HepG2 (cell line): Measurements from ENCODE around the gene RPLP2. TPM values are rescaled to one million over a fixed set of nuclear protein-coding genes. Genes with fewer than 3 reads are reported as not detected.
A peak's percentile ranks its signal among the peaks of the same experiment; 100 is the strongest.

ENCODE experiments used
- BCL6 ChIP-seq: IDR thresholded peaks from 2 replicates; pipeline ENCODE4 v1.6.1; 2016; ENCODE audit warnings: missing genetic modification reagents, missing compliant biosample characterization
- HIVEP1 ChIP-seq: sonication (generic); formaldehyde crosslinking; IDR thresholded peaks from 2 replicates; pipeline ENCODE4 v1.4.0; 2020; ENCODE audit warnings: mild to moderate bottlenecking, missing genetic modification reagents
- KDM2A ChIP-seq: sonication (generic); formaldehyde crosslinking; IDR thresholded peaks from 2 replicates; pipeline ENCODE4 v1.4.0; 2020; ENCODE audit warnings: low read depth, missing genetic modification reagents, borderline replicate concordance
- LRRFIP1 ChIP-seq: sonication (generic); formaldehyde crosslinking; conservative IDR thresholded peaks from 2 replicates; pipeline ENCODE4 v1.4.0; 2020; ENCODE audit warnings: missing genetic modification reagents
- MTF2 ChIP-seq: sonication (generic); formaldehyde crosslinking; IDR thresholded peaks from 2 replicates; pipeline ENCODE4 v1.5.0; 2020; ENCODE audit warnings: missing genetic modification reagents, borderline replicate concordance
- NFATC3 ChIP-seq: sonication (generic); formaldehyde crosslinking; IDR thresholded peaks from 2 replicates; pipeline ENCODE4 v1.5.1; 2020; ENCODE audit warnings: mild to moderate bottlenecking, missing genetic modification reagents
- POLR2AphosphoS5 ChIP-seq: IDR thresholded peaks from 2 replicates; pipeline ENCODE4 v1.6.1; 2012; ENCODE audit warnings: low read depth, low read length
- PRMT3 ChIP-seq: sonication (generic); formaldehyde crosslinking; IDR thresholded peaks from 2 replicates; pipeline ENCODE4 v1.8.1; 2022; ENCODE audit warnings: low read depth, mild to moderate bottlenecking, moderate library complexity, missing genetic modification reagents, borderline replicate concordance
- RXRA ChIP-seq: sonication (generic); formaldehyde crosslinking; IDR thresholded peaks from 2 replicates; pipeline ENCODE4 v1.5.1; 2020; ENCODE audit warnings: missing genetic modification reagents
- SYNCRIP ChIP-seq: fragments of 200-400 bp; formaldehyde crosslinking; IDR thresholded peaks from 2 replicates; pipeline ENCODE4 v1.6.1; 2018; ENCODE audit warnings: mild to moderate bottlenecking, low read depth, low read length; ENCODE audit not compliant: insufficient read depth
- TBX2 ChIP-seq: sonication (generic); formaldehyde crosslinking; IDR thresholded peaks from 2 replicates; pipeline ENCODE4 v1.5.0; 2020; ENCODE audit warnings: missing genetic modification reagents, mild to moderate bottlenecking, borderline replicate concordance
- TIGD3 ChIP-seq: sonication (generic); formaldehyde crosslinking; IDR thresholded peaks from 2 replicates; pipeline ENCODE4 v1.5.1; 2020; ENCODE audit warnings: mild to moderate bottlenecking, missing genetic modification reagents, borderline replicate concordance
- ZBTB1 ChIP-seq: sonication (generic); formaldehyde crosslinking; IDR thresholded peaks from 2 replicates; pipeline ENCODE4 v1.4.0; 2020; ENCODE audit warnings: missing genetic modification reagents, borderline replicate concordance
- ZFP37 ChIP-seq: sonication (generic); formaldehyde crosslinking; IDR thresholded peaks from 2 replicates; pipeline ENCODE4 v1.4.0; 2020; ENCODE audit warnings: missing genetic modification reagents, borderline replicate concordance
- ZKSCAN8 ChIP-seq: IDR thresholded peaks from 2 replicates; pipeline ENCODE4 v1.6.1; 2016; ENCODE audit warnings: borderline replicate concordance, missing genetic modification reagents, missing compliant biosample characterization
- ZNF572 ChIP-seq: sonication (generic); formaldehyde crosslinking; IDR thresholded peaks from 2 replicates; pipeline ENCODE4 v1.5.1; 2020; ENCODE audit warnings: mild to moderate bottlenecking, missing genetic modification reagents
- ZNF770 ChIP-seq: sonication (generic); formaldehyde crosslinking; IDR thresholded peaks from 2 replicates; pipeline ENCODE4 v1.5.0; 2020; ENCODE audit warnings: mild to moderate bottlenecking, missing genetic modification reagents
- ZNF781 ChIP-seq: sonication (generic); formaldehyde crosslinking; IDR thresholded peaks from 2 replicates; pipeline ENCODE4 v1.5.1; 2020; ENCODE audit warnings: borderline replicate concordance, mild to moderate bottlenecking, missing genetic modification reagents; ENCODE audit errors: not compliant biosample characterization
- polyA plus RNA-seq, 8 experiments: library from polyadenylated mRNA; depleted of rRNA in 3 of 8; stranded (reverse) in 7 of 8; unstranded in 1 of 8; fragments of >200 nt; fragmentation: Illumina TruSeq in 4 of 8; extraction: Trizol in 4 of 8; gene quantifications; 2 replicates each; pipeline versions ENCODE4 v1.2.1 to v1.2.3, GENCODE V29; 2011 to 2016; ENCODE audit warnings: low read depth in 4 of 8, missing spikeins in 1 of 8, mixed read lengths in 1 of 8; ENCODE audit not compliant: insufficient read depth in 1 of 8
- total RNA-seq, 5 experiments: library from RNA; depleted of rRNA; stranded (reverse); fragments of >200 nt; fragmentation: Illumina TruSeq; extraction: Trizol; gene quantifications; 2 replicates each; pipeline ENCODE4 v1.2.3, GENCODE V29; 2016; ENCODE audit warnings: low read depth in 1 of 5
- TF ChIP-seq, protein P1 (sequence below): sonication (generic); formaldehyde crosslinking; conservative IDR thresholded peaks from 2 replicates; pipeline ENCODE4 v1.4.0; 2020; ENCODE audit warnings: missing genetic modification reagents
- TF ChIP-seq, protein P2 (sequence below): sonication (generic); formaldehyde crosslinking; IDR thresholded peaks from 2 replicates; pipeline ENCODE4 v1.8.0; 2022; ENCODE audit warnings: mild to moderate bottlenecking, missing genetic modification reagents; ENCODE audit not compliant: insufficient replicate concordance

The RPLP2 gene
- total and polyA plus RNA-seq, 2 of the 13 experiments (the other 11 are each of a cell fraction or from before 2014, with no cell fraction given), result 978 to 2,106 TPM

DNA sequence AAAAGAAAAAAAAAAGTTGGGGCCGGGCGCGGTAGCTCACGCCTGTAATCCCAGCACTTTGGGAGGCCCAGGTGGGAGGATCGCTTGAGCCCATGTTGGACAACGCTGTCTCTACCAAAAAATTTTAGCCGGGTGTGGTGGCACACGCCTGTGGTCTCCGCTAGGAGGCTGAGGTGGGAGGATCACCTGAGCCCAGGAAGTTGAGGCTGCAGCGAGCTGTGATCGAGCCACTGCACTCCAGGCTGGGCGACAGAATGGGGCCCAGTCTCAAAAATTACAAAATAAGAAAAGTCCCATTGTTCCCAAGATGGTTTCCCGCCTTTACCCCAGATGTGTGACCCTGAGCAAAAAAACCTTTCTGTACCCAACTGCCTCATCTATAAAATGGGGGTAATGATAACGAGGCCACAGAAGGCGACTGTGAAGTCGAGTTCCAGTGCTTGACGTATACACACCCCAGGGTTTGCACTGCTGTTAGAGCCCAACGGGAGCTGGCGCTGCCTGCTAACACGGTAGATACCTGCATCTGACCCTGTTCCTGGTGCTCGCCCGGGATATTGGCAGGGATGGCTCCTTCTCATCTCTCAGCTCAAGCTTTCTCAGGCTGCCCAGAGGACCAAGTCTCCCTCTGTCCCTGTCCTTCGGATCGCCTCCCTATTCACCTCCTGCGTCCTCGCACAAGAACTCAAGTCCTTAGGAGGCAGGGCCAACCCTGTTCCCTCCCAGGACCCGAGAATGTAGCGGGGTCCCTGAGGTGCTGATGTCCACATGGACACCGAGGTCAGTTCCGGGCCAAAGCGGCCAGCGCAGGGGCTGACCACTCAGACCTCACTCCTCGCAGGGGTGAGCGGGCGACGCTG is 1.1 kb upstream of the RPLP2 start (continued):
- no peak for TF ChIP-seq KDM2A
- no peak for TF ChIP-seq ZNF781 (CRISPR knock-in tag)
- TF ChIP-seq BCL6 (CRISPR knock-in tag), result no peak
- TF ChIP-seq LRRFIP1 (CRISPR knock-in tag), result no peak
- TF ChIP-seq SYNCRIP, result no peak
- no peak for TF ChIP-seq PRMT3 (CRISPR knock-in tag)
- TF ChIP-seq ZNF770 (CRISPR knock-in tag), result peak; percentile 98
- TF ChIP-seq, protein P1, sequence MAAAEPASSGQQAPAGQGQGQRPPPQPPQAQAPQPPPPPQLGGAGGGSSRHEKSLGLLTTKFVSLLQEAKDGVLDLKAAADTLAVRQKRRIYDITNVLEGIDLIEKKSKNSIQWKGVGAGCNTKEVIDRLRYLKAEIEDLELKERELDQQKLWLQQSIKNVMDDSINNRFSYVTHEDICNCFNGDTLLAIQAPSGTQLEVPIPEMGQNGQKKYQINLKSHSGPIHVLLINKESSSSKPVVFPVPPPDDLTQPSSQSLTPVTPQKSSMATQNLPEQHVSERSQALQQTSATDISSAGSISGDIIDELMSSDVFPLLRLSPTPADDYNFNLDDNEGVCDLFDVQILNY (CRISPR knock-in tag), result no peak
- TF ChIP-seq ZFP37, result 0 out of 2 replicates have a peak, but pooled peaks have one; percentile 34
- TF ChIP-seq, protein P2, sequence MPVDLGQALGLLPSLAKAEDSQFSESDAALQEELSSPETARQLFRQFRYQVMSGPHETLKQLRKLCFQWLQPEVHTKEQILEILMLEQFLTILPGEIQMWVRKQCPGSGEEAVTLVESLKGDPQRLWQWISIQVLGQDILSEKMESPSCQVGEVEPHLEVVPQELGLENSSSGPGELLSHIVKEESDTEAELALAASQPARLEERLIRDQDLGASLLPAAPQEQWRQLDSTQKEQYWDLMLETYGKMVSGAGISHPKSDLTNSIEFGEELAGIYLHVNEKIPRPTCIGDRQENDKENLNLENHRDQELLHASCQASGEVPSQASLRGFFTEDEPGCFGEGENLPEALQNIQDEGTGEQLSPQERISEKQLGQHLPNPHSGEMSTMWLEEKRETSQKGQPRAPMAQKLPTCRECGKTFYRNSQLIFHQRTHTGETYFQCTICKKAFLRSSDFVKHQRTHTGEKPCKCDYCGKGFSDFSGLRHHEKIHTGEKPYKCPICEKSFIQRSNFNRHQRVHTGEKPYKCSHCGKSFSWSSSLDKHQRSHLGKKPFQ, result no peak
- 0 out of 2 replicates have a peak, but pooled peaks have one; percentile 45 for TF ChIP-seq NFATC3 (CRISPR knock-in tag)
- no peak for TF ChIP-seq TIGD3 (CRISPR knock-in tag)
- TF ChIP-seq RXRA (CRISPR knock-in tag), result no peak
- TF ChIP-seq MTF2 (CRISPR knock-in tag), result 0 out of 2 replicates have a peak, but pooled peaks have one; percentile 62
- no peak for TF ChIP-seq ZBTB1 (CRISPR knock-in tag)
- TF ChIP-seq ZNF572, result no peak
- TF ChIP-seq POLR2AphosphoS5, result peak; percentile 56; the same call in 1 of the 2 replicates
- no peak for TF ChIP-seq ZKSCAN8 (CRISPR knock-in tag)
- TF ChIP-seq TBX2 (CRISPR knock-in tag), result no peak
- no peak for TF ChIP-seq HIVEP1
